Cardiac fibroblast (primary cell): ENCODE data around the gene CD22.

Experiments used
- DNase-seq, 2 donors: peaks; one replicate each; pipeline versions ENCODE4 v3.0.0 to v3.0.0-alpha.2; 2010; ENCODE audit warnings: low read depth in 2 of 2
- H3K4me3 ChIP-seq, 2 donors: replicated peaks in 1 of 2; 1 replicate in 1 of 2; 2 replicates in 1 of 2; pipeline ENCODE4 v1.5.1; 2011; ENCODE audit warnings: low read depth in 2 of 2, low read length in 2 of 2, mild to moderate bottlenecking in 2 of 2, moderate library complexity in 1 of 2
- TF ChIP-seq, protein P1 (sequence below): IDR thresholded peaks from one replicate; pipeline ENCODE4 v1.5.1; 2011; ENCODE audit warnings: low read depth, mild to moderate bottlenecking, low read length, inconsistent platforms

CD22 gene

DNA sequence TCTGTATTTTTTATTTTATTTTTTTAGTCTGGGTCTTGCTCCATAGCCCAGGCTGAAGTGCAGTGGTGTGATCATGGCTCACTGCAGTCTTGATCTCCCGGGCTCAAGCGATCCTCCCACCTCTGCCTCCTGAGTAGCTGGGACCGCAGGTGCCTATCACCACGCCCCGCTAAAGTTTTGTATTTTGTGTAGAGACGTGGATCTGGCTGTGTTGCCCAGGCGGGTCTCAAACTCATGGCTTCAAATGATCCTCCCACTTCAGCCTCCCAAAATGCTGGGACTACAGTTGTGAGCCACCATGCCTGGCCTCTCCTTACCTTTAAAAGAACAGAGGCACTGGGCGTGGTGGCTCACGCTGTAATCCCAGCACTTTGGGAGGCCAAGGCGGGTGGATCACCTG, 41.3 kb upstream of the CD22 start:
- no peak overlapping the region for H3K4me3 ChIP-seq
- DNase-seq = no peak
- TF ChIP-seq, protein P1, sequence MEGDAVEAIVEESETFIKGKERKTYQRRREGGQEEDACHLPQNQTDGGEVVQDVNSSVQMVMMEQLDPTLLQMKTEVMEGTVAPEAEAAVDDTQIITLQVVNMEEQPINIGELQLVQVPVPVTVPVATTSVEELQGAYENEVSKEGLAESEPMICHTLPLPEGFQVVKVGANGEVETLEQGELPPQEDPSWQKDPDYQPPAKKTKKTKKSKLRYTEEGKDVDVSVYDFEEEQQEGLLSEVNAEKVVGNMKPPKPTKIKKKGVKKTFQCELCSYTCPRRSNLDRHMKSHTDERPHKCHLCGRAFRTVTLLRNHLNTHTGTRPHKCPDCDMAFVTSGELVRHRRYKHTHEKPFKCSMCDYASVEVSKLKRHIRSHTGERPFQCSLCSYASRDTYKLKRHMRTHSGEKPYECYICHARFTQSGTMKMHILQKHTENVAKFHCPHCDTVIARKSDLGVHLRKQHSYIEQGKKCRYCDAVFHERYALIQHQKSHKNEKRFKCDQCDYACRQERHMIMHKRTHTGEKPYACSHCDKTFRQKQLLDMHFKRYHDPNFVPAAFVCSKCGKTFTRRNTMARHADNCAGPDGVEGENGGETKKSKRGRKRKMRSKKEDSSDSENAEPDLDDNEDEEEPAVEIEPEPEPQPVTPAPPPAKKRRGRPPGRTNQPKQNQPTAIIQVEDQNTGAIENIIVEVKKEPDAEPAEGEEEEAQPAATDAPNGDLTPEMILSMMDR = no peak

DNA sequence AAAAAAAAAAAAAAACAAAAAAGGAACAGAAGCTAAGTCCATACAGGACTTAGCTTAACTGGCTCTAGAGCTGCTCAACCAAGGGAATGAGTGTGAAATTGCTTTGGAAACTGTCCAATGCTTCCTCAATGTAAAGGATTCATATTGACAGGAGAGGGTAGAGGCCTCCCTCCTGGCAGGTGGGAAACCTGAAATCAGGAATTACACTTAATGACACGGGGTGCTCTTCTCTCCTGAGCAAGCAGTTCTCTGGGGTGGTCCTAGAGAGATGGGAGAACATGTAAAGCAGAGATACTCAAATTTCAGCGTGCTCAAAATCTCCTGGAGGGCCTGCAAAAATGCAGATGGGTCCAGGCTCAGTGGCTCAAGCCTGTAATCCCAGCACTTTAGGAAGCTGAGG, 40.7 kb upstream of the CD22 start:
- DNase-seq = no peak
- no peak overlapping the region for H3K4me3 ChIP-seq
- TF ChIP-seq, protein P1 = no peak

DNA sequence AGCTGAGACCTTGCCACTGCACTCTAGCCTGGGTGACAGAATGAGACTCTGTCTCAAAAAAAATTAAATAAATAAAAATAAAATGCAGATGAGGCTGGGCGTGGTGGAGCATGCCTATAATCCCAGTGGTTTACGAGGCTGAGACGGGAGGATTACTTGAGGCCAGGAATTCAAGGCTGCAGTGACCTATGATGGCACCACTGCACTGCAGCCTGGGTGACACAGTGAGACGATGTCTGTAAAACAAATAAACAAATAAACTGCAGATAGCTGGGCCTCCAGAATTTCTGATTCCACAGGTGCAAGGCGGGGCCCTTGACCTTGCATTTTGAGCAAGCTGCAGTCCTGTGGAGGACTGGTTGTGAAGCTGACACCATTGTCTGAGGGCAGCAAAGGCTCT, 40.1 kb upstream of the CD22 start:
- no peak overlapping the region for H3K4me3 ChIP-seq
- no peak for DNase-seq
- TF ChIP-seq, protein P1 = no peak

DNA sequence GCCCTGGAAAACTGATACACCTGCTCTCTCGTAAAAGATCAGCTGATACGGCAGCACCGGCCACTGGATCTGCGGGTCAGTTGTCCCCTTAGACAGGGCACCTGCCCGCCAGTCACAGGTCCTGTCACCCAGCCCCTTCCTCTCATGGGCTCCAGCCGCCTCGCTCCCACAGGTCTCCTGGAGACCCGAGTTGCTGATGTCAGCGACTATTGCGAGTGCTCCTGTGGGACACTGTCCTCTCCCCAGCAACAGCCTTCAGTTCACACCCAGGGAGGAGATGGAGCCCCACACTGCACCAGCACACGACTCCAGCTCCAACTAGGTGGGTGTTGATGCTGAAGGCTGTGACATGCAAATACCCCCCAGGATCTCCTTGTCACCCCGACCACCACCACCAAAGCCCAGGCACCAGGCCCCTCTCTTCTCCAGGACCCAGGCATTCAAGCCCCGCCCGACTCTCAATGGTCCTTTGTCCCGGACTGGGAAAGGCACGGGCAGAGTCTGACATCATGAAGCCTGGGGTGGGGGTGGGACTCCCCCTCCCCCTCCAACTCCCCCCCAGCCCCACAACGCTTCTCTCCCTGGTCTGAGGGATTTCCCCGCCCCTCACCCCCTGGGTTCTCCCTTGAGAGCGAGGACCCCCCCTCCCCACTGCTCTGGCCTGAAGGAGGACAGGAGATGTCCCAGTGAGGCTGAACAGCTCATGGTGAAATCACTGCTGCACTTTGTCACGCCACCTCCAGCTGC, 38.4 kb upstream of the CD22 start:
- no peak overlapping the region for H3K4me3 ChIP-seq
- TF ChIP-seq, protein P1 = no peak

DNA sequence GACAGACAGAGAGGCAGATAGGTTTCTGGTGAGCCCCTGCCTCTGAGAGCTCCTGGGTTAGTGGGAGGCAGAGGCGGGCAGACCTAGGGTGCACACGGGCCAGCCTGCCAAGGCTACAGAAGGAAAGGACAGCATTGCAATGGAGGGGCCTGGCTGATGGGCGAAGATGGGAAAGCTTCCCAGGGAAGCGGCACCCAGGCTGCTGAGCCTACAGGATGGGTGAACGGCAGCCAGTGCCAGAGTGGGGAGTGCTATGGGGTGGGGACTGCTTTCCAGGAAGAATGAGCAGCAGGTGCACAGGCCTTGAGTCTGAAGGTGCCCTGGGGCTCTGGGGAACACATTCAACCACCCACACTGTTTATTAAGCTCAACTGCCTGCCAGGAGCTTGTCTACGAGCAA, 37.7 kb upstream of the CD22 start:
- H3K4me3 ChIP-seq = no peak overlapping the region
- no peak for DNase-seq
- TF ChIP-seq, protein P1 = no peak

More for the DNA sequence above, 38.4 kb upstream of the CD22 start:
- DNase-seq = no peak

DNA sequence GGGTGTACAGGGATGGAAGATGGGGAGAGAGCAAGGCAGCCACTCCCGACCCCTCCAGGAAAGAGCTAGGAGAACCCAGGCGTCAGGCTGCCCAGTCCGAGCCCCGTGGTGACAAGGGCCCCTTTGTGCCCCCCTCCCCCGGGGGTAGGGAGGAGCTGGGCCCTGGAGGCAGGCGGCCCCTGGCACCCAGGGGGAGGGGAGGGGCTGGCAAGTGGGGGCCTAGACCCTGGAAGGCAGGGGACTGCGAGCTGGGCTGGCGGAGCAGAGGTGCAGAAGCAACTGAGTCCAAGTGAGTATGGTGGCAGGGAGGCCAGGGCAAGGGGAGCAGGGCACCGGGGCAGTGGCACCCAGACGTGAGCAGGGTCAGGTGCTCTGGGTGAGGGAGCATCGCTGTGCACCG, 37.1 kb upstream of the CD22 start, which contains the start of gene MAG:
TSS of gene MAG (plus strand) at position 246 of the 400 bp plus-strand sequence. CDS start 3,248 bp downstream, outside the sequence.
- DNase-seq = no peak
- TF ChIP-seq, protein P1 = no peak
- H3K4me3 ChIP-seq = no peak within 1 kb of the TSS
